C4-2B (cell line): ENCODE results near the gene KTI12.

Source experiments
- CTCF ChIP-seq: fragments of 450-650 bp; conservative IDR thresholded peaks from 2 replicates; pipeline ENCODE4 v1.5.1; 2017; ENCODE audit warnings: mild to moderate bottlenecking
- ZFX ChIP-seq: fragments of 450-650 bp; IDR thresholded peaks from 2 replicates; pipeline ENCODE4 v1.6.1; 2017

GRCh38 chr1:52057876-52058415 lies 24.3 kb upstream of the KTI12 start:
- TF ChIP-seq CTCF (no peak), ZFX (no peak)
